ENCODE measurements around the gene SLIT3.

DNA sequence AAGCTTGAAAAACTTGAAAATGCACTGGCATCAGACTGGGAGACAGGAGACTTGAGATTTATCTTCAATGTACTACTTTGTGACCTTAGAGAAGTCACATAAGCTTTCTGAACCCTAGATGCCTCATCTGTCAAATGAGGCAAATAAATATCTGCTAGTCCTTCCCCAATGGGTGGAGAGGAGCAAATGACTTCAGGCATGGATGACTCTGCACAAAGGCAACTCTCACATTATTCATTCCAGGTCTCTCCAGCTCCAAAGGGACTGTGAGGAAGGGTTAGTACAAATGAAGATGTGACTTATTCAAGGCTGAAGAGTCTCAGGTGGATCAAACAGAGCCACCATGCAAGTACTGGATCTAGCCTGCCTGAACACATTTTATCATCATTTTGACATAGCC, 228.7 kb downstream of the SLIT3 start:
- TF ChIP-seq, protein P1, sequence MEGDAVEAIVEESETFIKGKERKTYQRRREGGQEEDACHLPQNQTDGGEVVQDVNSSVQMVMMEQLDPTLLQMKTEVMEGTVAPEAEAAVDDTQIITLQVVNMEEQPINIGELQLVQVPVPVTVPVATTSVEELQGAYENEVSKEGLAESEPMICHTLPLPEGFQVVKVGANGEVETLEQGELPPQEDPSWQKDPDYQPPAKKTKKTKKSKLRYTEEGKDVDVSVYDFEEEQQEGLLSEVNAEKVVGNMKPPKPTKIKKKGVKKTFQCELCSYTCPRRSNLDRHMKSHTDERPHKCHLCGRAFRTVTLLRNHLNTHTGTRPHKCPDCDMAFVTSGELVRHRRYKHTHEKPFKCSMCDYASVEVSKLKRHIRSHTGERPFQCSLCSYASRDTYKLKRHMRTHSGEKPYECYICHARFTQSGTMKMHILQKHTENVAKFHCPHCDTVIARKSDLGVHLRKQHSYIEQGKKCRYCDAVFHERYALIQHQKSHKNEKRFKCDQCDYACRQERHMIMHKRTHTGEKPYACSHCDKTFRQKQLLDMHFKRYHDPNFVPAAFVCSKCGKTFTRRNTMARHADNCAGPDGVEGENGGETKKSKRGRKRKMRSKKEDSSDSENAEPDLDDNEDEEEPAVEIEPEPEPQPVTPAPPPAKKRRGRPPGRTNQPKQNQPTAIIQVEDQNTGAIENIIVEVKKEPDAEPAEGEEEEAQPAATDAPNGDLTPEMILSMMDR (conservative IDR thresholded peaks at IDR 0.05; ENCODE audit: low read depth, low read length), result no peak
- no peak for TF ChIP-seq EZH2 (IDR thresholded peaks at IDR 0.05; ENCODE audit: low read length, unreplicated experiment)

All from PC-3 (cell line).